ENCODE data around the gene ZNF280A.
"Not testable (repeated sequence)": the region's sequence is repeated elsewhere in the genome, so short reads cannot be mapped to it uniquely, and the experiment has no call there.

The ZNF280A gene

DNA sequence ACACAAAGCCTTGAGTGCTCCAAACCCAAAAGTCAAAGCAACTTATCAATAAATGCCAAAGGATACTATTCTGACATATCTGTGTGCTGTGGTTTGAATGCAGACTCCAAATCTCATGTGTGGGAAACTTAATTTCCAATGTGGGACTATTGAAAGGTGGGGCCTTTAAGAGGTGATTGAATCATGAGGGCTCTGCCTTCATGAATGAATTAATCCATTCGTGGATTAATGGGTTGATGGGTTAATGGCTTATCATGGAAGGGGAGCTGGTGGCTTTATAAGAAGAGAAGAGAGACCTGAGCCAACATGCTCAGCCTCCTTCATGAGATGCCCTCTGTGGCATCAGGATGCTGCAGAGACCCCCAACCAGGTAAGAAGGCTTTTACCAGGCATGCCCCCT lies 16.8 kb upstream of the ZNF280A start:
- no peak for DNase-seq (ENCODE audit: extremely low read depth, low read depth)
- TF ChIP-seq CTCF (IDR thresholded peaks at IDR 0.05; ENCODE audit: low read depth, low read length) = no peak

GRCh38 chr22:22536515-22536914 lies 16.4 kb upstream of the ZNF280A start:
- TF ChIP-seq CTCF (IDR thresholded peaks at IDR 0.05; ENCODE audit: low read depth, low read length) = no peak

DNA sequence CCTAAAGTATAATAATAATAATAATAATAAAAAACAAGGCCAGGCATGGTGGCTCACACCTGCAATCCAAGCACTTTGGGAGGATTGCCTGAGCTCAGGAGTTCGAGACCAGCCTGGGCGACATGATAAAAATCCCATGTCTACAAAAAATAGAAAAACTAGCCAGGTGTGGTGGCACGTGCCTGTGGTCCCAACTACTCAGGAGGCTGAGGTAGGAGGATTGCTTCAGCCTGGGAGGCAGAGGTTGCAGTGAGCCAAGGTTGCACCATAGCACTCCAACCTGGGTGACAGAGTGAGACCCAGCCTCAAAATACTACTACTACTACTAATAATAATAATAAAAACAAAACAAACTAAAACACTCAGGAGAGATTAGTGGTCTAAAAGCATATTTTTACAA lies 15.6 kb upstream of the ZNF280A start:
- DNase-seq (ENCODE audit: extremely low read depth, low read depth) = no peak
- TF ChIP-seq CTCF (IDR thresholded peaks at IDR 0.05; ENCODE audit: low read depth, low read length) = no peak

More at GRCh38 chr22:22536515-22536914, 16.4 kb upstream of the ZNF280A start:
- DNase-seq (ENCODE audit: extremely low read depth, low read depth) = no peak

DNA sequence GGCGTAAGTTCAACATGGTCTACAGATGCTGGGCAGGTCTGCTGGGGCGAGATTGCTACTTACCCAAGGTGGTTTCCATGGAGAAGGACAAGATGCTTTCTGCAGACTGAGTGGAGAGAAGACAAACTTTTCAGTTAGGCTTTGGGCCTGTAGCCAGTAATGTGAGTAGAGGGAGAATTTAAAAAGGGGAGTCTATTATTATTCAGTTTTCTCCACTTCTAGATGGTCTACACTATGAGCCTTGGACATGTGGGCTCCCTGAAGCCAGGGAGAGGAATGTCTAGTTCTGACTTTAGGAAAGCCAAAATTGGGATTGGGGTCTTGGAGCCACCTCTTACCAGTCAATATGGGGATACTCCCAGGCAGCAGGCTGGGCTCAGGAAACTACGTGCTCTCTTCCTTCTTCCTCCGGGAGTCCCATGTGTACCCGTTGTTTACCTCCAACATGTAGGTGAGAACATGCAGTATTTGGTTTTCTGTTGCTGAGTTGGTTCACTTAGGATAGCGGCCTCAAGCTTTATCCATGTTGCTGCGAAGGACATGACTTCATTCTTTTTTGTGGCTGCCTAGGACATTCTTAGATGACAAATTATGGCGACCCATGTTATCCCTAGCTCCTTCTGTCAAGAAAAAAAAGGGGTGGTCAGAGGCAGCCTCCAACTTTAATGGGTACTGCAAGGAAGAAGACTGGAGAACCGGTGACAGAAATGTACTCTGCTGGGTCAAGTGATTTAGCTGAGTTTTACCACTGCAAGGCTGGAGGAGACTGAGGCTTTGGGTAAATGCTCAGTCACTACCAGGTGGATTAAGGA lies 14.7 kb upstream of the ZNF280A start:
- DNase-seq (ENCODE audit: extremely low read depth, low read depth) = no peak
- TF ChIP-seq CTCF (IDR thresholded peaks at IDR 0.05; ENCODE audit: low read depth, low read length) = no peak

GRCh38 chr22:22533863-22534262 lies 13.8 kb upstream of the ZNF280A start:
- TF ChIP-seq CTCF (IDR thresholded peaks at IDR 0.05; ENCODE audit: low read depth, low read length) = no peak
- no peak for DNase-seq (ENCODE audit: extremely low read depth, low read depth)

DNA sequence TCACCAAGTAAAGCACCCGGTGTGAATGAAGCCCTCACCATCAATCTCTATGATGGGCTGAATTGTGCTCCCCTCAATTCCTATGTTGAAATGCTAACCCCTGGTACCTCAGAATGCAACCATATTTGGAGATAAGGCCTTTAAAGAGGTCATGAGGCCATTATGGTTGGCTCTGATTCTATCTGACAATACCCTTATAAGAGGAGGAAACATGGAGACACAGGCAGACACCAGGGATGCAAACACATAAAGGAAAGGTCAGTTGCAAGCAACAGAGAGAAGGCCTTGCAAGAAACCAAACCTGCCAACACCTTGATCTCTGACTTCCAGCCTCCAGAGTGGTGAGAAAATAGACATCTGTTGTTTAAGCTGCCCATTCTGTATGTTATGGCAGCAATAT lies 13.3 kb upstream of the ZNF280A start:
- no peak for DNase-seq (ENCODE audit: extremely low read depth, low read depth)
- no peak for TF ChIP-seq CTCF (IDR thresholded peaks at IDR 0.05; ENCODE audit: low read depth, low read length)

GRCh38 chr22:22532547-22533071 lies 12.5 kb upstream of the ZNF280A start:
- DNase-seq (ENCODE audit: extremely low read depth, low read depth) = not testable (repeated sequence)
